Upper lobe of left lung (tissue), 4 donors: Measurements from ENCODE around the gene EAPP.

Experiments
- CTCF ChIP-seq, 6 experiments: fragments of 450-650 bp in 4 of 6; fragments of 200-600 bp in 2 of 6; sonication (generic) in 2 of 6; IDR thresholded peaks; one replicate each; pipeline ENCODE4 v1.5.1; 2016 to 2019; ENCODE audit warnings: antibody characterized with exemption in 6 of 6
- POLR2A ChIP-seq, 4 donors: fragments of 450-650 bp; IDR thresholded peaks; one replicate each; pipeline ENCODE4 v1.5.1; 2016 to 2017; ENCODE audit warnings: antibody characterized with exemption in 4 of 4, mild to moderate bottlenecking in 2 of 4
- POLR2AphosphoS5 ChIP-seq, 2 donors: sonication (generic); formaldehyde crosslinking; IDR thresholded peaks; one replicate each; pipeline ENCODE4 v1.5.1; 2017; ENCODE audit warnings: antibody characterized with exemption in 2 of 2

- TF ChIP-seq POLR2AphosphoS5 (IDR thresholded peaks at IDR 0.05) (no peak), CTCF (IDR thresholded peaks at IDR 0.05) (no peak), POLR2A (IDR thresholded peaks at IDR 0.05) (no peak)
Observed at GRCh38 chr14:34474187-34474679, 65.3 kb downstream of the EAPP start.
